Measurements from ENCODE around the gene AMBP.

Gene AMBP

GRCh38 chr9:114030364-114030763 lies 47.7 kb downstream of the AMBP start:
- Histone ChIP-seq H3K9ac (ENCODE audit: low read length) (no peak overlapping the region), H3K4me3 (ENCODE audit: low read depth in 1 of 2, low read length in 2 of 2) (no peak overlapping the region), H3K4me1 (ENCODE audit: insufficient read depth, low read length) (no peaks in the 10 kb centered on the region), H3K9me3 (ENCODE audit: low read length) (no peaks in the 10 kb centered on the region), H3K27ac (ENCODE audit: low read depth, low read length) (no peak overlapping the region), H3K27me3 (ENCODE audit: control insufficient read depth in 1 of 2, insufficient read depth in 2 of 2, low read length in 2 of 2) (no peaks in the 10 kb centered on the region), H3K36me3 (ENCODE audit: insufficient read depth, low read length) (no peaks in the 10 kb centered on the region)

GRCh38 chr9:114029311-114030170 lies 48.6 kb downstream of the AMBP start:
- H3K9ac ChIP-seq (ENCODE audit: low read length), result no peak overlapping the region
- no peaks in the 10 kb centered on the region for H3K9me3 ChIP-seq (ENCODE audit: low read length)
- H3K27me3 ChIP-seq (ENCODE audit: control insufficient read depth in 1 of 2, insufficient read depth in 2 of 2, low read length in 2 of 2), result no peaks in the 10 kb centered on the region
- peaks cover 4% of the 10 kb centered on the region for H3K36me3 ChIP-seq (ENCODE audit: insufficient read depth, low read length)
- no peaks in the 10 kb centered on the region for H3K4me1 ChIP-seq (ENCODE audit: insufficient read depth, low read length)
- no peak overlapping the region for H3K27ac ChIP-seq (ENCODE audit: low read depth, low read length)
- H3K4me3 ChIP-seq (ENCODE audit: low read depth in 1 of 2, low read length in 2 of 2), result no peak overlapping the region

DNA sequence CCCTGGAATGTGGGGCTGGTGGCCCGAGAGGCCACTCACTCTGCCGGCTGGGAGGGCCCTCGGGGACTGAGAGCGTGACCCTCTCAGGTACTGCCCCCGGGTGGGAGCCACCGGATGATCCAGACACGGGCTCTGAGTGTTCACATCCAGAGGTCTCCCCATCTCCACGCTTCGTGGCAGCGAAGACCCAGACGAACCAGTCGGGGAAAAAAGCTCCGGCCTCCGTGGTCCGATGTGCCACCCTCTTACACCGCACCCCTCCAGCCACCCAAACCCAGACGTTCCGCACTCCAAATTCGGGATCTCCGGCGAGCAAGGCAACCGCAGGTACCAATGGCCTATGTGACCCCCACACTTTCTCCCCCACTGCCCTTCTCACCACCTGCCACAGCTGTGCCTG lies 49.5 kb downstream of the AMBP start:
- Histone ChIP-seq H3K27me3 (ENCODE audit: control insufficient read depth in 1 of 2, insufficient read depth in 2 of 2, low read length in 2 of 2) (no peaks in the 10 kb centered on the region), H3K36me3 (ENCODE audit: insufficient read depth, low read length) (peaks cover 4% of the 10 kb centered on the region), H3K9ac (ENCODE audit: low read length) (no peak overlapping the region), H3K9me3 (ENCODE audit: low read length) (no peaks in the 10 kb centered on the region), H3K4me1 (ENCODE audit: insufficient read depth, low read length) (no peaks in the 10 kb centered on the region), H3K27ac (ENCODE audit: low read depth, low read length) (no peak overlapping the region), H3K4me3 (ENCODE audit: low read depth in 1 of 2, low read length in 2 of 2) (no peak overlapping the region)

GRCh38 chr9:114027863-114028465 lies 50.1 kb downstream of the AMBP start:
- H3K9me3 ChIP-seq (ENCODE audit: low read length), result no peaks in the 10 kb centered on the region
- H3K4me3 ChIP-seq (ENCODE audit: low read depth in 1 of 2, low read length in 2 of 2), result no peak overlapping the region
- peaks cover 4% of the 10 kb centered on the region for H3K36me3 ChIP-seq (ENCODE audit: insufficient read depth, low read length)
- H3K4me1 ChIP-seq (ENCODE audit: insufficient read depth, low read length), result no peaks in the 10 kb centered on the region
- H3K27ac ChIP-seq (ENCODE audit: low read depth, low read length), result no peak overlapping the region
- H3K27me3 ChIP-seq (ENCODE audit: control insufficient read depth in 1 of 2, insufficient read depth in 2 of 2, low read length in 2 of 2), result no peaks in the 10 kb centered on the region
- no peak overlapping the region for H3K9ac ChIP-seq (ENCODE audit: low read length)

DNA sequence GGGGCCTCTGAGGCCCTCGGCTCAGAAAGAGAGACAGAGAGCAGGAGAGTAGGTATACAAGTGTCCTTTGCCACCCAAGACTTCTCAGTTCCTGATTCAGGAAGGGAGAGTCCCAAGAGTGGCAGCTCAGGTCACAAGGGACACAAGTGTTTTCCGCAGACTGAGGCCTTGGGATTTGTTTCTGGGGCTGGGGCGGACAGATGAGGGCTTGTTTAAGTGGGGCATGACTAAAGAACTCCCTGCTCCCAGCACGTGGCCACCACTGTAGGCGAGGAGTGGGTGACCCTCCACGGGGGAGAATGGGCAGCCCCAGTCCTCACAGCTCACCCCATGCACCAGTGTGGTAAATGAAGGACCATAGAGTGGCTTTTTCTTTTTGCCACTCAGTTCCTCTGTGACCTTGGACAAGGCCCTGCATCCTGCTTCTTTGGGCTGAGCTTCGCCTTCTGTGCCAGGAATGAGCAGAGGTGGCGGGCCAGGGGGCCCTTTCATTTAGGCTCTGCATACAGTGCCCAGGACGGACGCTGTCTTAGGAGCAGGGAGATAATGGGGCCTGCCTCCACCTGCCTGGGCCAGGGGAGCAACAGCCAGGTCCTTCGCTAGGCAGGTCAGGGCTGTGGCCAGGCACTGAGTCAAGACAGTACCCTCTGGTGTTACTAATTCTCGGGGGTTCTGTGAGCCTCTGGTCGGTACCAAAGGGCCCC lies 50.8 kb downstream of the AMBP start:
- Histone ChIP-seq H3K27ac (ENCODE audit: low read depth, low read length) (no peak overlapping the region), H3K9ac (ENCODE audit: low read length) (no peak overlapping the region), H3K4me3 (ENCODE audit: low read depth in 1 of 2, low read length in 2 of 2) (no peak overlapping the region), H3K4me1 (ENCODE audit: insufficient read depth, low read length) (no peaks in the 10 kb centered on the region), H3K27me3 (ENCODE audit: control insufficient read depth in 1 of 2, insufficient read depth in 2 of 2, low read length in 2 of 2) (no peaks in the 10 kb centered on the region), H3K9me3 (ENCODE audit: low read length) (peaks cover 4% of the 10 kb centered on the region), H3K36me3 (ENCODE audit: insufficient read depth, low read length) (peaks cover 4% of the 10 kb centered on the region)

- no peaks in the 10 kb centered on the region for H3K27me3 ChIP-seq (ENCODE audit: control insufficient read depth in 1 of 2, insufficient read depth in 2 of 2, low read length in 2 of 2)
- no peak overlapping the region for H3K9ac ChIP-seq (ENCODE audit: low read length)
- H3K36me3 ChIP-seq (ENCODE audit: insufficient read depth, low read length), result peaks cover 4% of the 10 kb centered on the region
- H3K27ac ChIP-seq (ENCODE audit: low read depth, low read length), result no peak overlapping the region
- H3K4me1 ChIP-seq (ENCODE audit: insufficient read depth, low read length), result no peaks in the 10 kb centered on the region
- H3K4me3 ChIP-seq (ENCODE audit: low read depth in 1 of 2, low read length in 2 of 2), result no peak overlapping the region
- H3K9me3 ChIP-seq (ENCODE audit: low read length), result peaks cover 4% of the 10 kb centered on the region
Measured at GRCh38 chr9:114026335-114026734, 51.8 kb downstream of the AMBP start.

DNA sequence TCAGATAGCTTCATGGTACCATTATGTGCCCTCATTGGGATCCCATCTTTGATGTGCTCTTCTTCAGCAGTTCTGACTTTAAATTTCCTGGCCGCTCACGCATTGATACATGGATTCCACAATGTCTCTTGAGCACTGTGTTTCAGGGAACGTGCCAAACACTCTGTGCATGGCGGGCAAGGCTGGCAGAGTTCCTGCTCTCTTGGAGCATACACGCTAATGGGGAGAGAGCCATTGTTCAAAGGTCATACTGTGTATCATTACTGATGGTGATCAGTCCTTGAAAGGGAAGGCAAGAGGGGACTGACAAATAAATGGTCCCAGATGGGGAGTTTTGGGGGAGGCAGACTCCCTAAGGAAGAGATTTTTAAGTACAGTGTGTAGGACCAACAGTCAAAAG lies 52.3 kb downstream of the AMBP start:
- Histone ChIP-seq H3K27ac (ENCODE audit: low read depth, low read length) (no peak overlapping the region), H3K4me3 (ENCODE audit: low read depth in 1 of 2, low read length in 2 of 2) (no peak overlapping the region), H3K27me3 (ENCODE audit: control insufficient read depth in 1 of 2, insufficient read depth in 2 of 2, low read length in 2 of 2) (no peaks in the 10 kb centered on the region), H3K4me1 (ENCODE audit: insufficient read depth, low read length) (no peaks in the 10 kb centered on the region), H3K9me3 (ENCODE audit: low read length) (peaks cover 4% of the 10 kb centered on the region), H3K9ac (ENCODE audit: low read length) (no peak overlapping the region), H3K36me3 (ENCODE audit: insufficient read depth, low read length) (peaks cover 4% of the 10 kb centered on the region)

GRCh38 chr9:114025196-114025753 lies 52.8 kb downstream of the AMBP start:
- H3K27ac ChIP-seq (ENCODE audit: low read depth, low read length), result no peak overlapping the region
- H3K27me3 ChIP-seq (ENCODE audit: control insufficient read depth in 1 of 2, insufficient read depth in 2 of 2, low read length in 2 of 2), result no peaks in the 10 kb centered on the region
- H3K9me3 ChIP-seq (ENCODE audit: low read length), result peaks cover 4% of the 10 kb centered on the region
- H3K4me3 ChIP-seq (ENCODE audit: low read depth in 1 of 2, low read length in 2 of 2), result no peak overlapping the region
- H3K9ac ChIP-seq (ENCODE audit: low read length), result no peak overlapping the region
- peaks cover 4% of the 10 kb centered on the region for H3K36me3 ChIP-seq (ENCODE audit: insufficient read depth, low read length)
- no peaks in the 10 kb centered on the region for H3K4me1 ChIP-seq (ENCODE audit: insufficient read depth, low read length)

- Histone ChIP-seq H3K27me3 (ENCODE audit: control insufficient read depth in 1 of 2, insufficient read depth in 2 of 2, low read length in 2 of 2) (no peaks in the 10 kb centered on the region), H3K4me1 (ENCODE audit: insufficient read depth, low read length) (no peaks in the 10 kb centered on the region), H3K9ac (ENCODE audit: low read length) (no peak overlapping the region), H3K9me3 (ENCODE audit: low read length) (peaks cover 4% of the 10 kb centered on the region), H3K27ac (ENCODE audit: low read depth, low read length) (no peak overlapping the region), H3K36me3 (ENCODE audit: insufficient read depth, low read length) (peaks cover 4% of the 10 kb centered on the region), H3K4me3 (ENCODE audit: low read depth in 1 of 2, low read length in 2 of 2) (no peak overlapping the region)
Measured at GRCh38 chr9:114023961-114024360, 54.1 kb downstream of the AMBP start.

DNA sequence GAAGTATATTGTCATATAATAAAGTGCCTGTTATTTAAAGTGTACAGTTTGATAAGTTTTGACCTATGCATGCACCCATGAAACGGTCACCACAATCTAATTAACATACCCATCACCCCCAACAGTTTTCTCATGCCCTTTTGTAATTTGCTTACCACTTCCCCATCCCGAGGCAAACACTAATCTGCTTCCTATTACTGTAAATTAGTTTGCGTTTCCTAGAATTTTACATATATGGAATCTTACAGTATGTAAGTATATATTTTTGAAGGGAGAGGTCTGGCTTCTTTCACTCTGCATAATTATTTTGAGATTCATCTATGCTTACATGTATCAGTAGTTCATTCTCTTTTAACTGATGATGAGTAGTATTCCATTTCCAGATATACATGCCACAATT lies 56.5 kb downstream of the AMBP start:
- H3K4me1 ChIP-seq (ENCODE audit: insufficient read depth, low read length), result no peaks in the 10 kb centered on the region
- no peaks in the 10 kb centered on the region for H3K27me3 ChIP-seq (ENCODE audit: control insufficient read depth in 1 of 2, insufficient read depth in 2 of 2, low read length in 2 of 2)
- peaks cover 13% of the 10 kb centered on the region for H3K36me3 ChIP-seq (ENCODE audit: insufficient read depth, low read length)
- peaks cover 4% of the 10 kb centered on the region for H3K9me3 ChIP-seq (ENCODE audit: low read length)
- no peak overlapping the region for H3K4me3 ChIP-seq (ENCODE audit: low read depth in 1 of 2, low read length in 2 of 2)
- H3K27ac ChIP-seq (ENCODE audit: low read depth, low read length), result no peak overlapping the region
- H3K9ac ChIP-seq (ENCODE audit: low read length), result no peak overlapping the region
